ENCODE data around the gene ASPSCR1. TPM values are rescaled to one million over a fixed set of nuclear protein-coding genes. Genes with fewer than 3 reads are reported as not detected.

Gene ASPSCR1
- total and polyA plus RNA-seq, 2 of the 13 experiments (the other 11 are each of a cell fraction or from before 2014, with no cell fraction given), result 274 to 314 TPM

DNA sequence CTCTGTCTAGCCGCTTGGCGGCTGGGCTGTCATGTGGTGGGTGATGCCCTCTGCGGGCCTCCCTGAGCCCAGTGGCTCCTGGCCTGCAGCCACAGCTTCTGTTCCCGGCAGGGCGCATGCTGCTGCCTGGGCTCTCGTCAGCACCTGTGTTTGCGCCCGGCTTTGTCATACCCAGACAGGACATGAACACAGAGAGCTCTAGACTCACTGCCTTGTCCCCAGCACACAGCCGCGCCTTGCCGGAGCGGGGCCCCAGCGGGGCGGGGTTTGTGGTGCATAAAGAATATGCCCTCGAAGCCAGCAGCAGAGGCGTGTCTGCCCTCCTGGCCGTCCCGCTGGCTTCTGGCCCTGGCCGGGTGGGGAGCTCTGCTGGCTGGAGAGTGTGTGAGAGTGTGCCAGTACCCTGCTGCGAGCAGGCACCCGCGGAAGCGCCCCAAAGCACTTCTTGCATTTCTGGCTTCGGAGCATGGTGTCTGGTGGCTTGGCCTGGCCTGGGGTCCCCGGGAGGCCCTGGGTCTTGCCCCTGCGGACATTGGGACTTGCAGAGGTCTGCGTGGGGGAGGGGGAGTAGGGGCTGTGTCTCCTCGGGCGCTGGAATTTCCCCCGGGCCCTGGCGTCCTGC is 14.4 kb downstream of the ASPSCR1 start (continued):
- TF ChIP-seq, protein P1, sequence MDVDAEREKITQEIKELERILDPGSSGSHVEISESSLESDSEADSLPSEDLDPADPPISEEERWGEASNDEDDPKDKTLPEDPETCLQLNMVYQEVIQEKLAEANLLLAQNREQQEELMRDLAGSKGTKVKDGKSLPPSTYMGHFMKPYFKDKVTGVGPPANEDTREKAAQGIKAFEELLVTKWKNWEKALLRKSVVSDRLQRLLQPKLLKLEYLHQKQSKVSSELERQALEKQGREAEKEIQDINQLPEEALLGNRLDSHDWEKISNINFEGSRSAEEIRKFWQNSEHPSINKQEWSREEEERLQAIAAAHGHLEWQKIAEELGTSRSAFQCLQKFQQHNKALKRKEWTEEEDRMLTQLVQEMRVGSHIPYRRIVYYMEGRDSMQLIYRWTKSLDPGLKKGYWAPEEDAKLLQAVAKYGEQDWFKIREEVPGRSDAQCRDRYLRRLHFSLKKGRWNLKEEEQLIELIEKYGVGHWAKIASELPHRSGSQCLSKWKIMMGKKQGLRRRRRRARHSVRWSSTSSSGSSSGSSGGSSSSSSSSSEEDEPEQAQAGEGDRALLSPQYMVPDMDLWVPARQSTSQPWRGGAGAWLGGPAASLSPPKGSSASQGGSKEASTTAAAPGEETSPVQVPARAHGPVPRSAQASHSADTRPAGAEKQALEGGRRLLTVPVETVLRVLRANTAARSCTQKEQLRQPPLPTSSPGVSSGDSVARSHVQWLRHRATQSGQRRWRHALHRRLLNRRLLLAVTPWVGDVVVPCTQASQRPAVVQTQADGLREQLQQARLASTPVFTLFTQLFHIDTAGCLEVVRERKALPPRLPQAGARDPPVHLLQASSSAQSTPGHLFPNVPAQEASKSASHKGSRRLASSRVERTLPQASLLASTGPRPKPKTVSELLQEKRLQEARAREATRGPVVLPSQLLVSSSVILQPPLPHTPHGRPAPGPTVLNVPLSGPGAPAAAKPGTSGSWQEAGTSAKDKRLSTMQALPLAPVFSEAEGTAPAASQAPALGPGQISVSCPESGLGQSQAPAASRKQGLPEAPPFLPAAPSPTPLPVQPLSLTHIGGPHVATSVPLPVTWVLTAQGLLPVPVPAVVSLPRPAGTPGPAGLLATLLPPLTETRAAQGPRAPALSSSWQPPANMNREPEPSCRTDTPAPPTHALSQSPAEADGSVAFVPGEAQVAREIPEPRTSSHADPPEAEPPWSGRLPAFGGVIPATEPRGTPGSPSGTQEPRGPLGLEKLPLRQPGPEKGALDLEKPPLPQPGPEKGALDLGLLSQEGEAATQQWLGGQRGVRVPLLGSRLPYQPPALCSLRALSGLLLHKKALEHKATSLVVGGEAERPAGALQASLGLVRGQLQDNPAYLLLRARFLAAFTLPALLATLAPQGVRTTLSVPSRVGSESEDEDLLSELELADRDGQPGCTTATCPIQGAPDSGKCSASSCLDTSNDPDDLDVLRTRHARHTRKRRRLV (CRISPR knock-in tag; IDR thresholded peaks at IDR 0.05), result peak; percentile 93
- TF ChIP-seq, protein P2, sequence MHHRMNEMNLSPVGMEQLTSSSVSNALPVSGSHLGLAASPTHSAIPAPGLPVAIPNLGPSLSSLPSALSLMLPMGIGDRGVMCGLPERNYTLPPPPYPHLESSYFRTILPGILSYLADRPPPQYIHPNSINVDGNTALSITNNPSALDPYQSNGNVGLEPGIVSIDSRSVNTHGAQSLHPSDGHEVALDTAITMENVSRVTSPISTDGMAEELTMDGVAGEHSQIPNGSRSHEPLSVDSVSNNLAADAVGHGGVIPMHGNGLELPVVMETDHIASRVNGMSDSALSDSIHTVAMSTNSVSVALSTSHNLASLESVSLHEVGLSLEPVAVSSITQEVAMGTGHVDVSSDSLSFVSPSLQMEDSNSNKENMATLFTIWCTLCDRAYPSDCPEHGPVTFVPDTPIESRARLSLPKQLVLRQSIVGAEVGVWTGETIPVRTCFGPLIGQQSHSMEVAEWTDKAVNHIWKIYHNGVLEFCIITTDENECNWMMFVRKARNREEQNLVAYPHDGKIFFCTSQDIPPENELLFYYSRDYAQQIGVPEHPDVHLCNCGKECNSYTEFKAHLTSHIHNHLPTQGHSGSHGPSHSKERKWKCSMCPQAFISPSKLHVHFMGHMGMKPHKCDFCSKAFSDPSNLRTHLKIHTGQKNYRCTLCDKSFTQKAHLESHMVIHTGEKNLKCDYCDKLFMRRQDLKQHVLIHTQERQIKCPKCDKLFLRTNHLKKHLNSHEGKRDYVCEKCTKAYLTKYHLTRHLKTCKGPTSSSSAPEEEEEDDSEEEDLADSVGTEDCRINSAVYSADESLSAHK (CRISPR knock-in tag; IDR thresholded peaks at IDR 0.05; ENCODE audit: borderline replicate concordance), result no peak; the same call in none of the 2 replicates
- peak; percentile 41 for TF ChIP-seq ZFP36L2 (CRISPR knock-in tag; IDR thresholded peaks at IDR 0.05)
- TF ChIP-seq KAT8 (CRISPR knock-in tag; IDR thresholded peaks at IDR 0.05), result peak; percentile 88
- peak; percentile 38; the same call in 1 of the 2 replicates for TF ChIP-seq KAT7 (CRISPR knock-in tag; IDR thresholded peaks at IDR 0.05; ENCODE audit: borderline replicate concordance)
- TF ChIP-seq KDM2A (CRISPR knock-in tag; IDR thresholded peaks at IDR 0.05; ENCODE audit: borderline replicate concordance, low read depth), result peak; percentile 81
- no peak for TF ChIP-seq ZNF772 (CRISPR knock-in tag; IDR thresholded peaks at IDR 0.05)
- TF ChIP-seq, protein P3, sequence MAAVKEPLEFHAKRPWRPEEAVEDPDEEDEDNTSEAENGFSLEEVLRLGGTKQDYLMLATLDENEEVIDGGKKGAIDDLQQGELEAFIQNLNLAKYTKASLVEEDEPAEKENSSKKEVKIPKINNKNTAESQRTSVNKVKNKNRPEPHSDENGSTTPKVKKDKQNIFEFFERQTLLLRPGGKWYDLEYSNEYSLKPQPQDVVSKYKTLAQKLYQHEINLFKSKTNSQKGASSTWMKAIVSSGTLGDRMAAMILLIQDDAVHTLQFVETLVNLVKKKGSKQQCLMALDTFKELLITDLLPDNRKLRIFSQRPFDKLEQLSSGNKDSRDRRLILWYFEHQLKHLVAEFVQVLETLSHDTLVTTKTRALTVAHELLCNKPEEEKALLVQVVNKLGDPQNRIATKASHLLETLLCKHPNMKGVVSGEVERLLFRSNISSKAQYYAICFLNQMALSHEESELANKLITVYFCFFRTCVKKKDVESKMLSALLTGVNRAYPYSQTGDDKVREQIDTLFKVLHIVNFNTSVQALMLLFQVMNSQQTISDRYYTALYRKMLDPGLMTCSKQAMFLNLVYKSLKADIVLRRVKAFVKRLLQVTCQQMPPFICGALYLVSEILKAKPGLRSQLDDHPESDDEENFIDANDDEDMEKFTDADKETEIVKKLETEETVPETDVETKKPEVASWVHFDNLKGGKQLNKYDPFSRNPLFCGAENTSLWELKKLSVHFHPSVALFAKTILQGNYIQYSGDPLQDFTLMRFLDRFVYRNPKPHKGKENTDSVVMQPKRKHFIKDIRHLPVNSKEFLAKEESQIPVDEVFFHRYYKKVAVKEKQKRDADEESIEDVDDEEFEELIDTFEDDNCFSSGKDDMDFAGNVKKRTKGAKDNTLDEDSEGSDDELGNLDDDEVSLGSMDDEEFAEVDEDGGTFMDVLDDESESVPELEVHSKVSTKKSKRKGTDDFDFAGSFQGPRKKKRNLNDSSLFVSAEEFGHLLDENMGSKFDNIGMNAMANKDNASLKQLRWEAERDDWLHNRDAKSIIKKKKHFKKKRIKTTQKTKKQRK (IDR thresholded peaks at IDR 0.05; ENCODE audit: low read length), result no peak
- TF ChIP-seq, protein P4, sequence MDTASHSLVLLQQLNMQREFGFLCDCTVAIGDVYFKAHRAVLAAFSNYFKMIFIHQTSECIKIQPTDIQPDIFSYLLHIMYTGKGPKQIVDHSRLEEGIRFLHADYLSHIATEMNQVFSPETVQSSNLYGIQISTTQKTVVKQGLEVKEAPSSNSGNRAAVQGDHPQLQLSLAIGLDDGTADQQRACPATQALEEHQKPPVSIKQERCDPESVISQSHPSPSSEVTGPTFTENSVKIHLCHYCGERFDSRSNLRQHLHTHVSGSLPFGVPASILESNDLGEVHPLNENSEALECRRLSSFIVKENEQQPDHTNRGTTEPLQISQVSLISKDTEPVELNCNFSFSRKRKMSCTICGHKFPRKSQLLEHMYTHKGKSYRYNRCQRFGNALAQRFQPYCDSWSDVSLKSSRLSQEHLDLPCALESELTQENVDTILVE (CRISPR knock-in tag; IDR thresholded peaks at IDR 0.05), result peak; percentile 74
- peak; percentile 97; the same call in 1 of the 2 replicates for TF ChIP-seq TSC22D2 (CRISPR knock-in tag; IDR thresholded peaks at IDR 0.05; ENCODE audit: borderline replicate concordance)
- TF ChIP-seq NCOA1 (CRISPR knock-in tag; IDR thresholded peaks at IDR 0.05), result peak; percentile 84; the same call in 1 of the 2 replicates
- TF ChIP-seq, protein P5, sequence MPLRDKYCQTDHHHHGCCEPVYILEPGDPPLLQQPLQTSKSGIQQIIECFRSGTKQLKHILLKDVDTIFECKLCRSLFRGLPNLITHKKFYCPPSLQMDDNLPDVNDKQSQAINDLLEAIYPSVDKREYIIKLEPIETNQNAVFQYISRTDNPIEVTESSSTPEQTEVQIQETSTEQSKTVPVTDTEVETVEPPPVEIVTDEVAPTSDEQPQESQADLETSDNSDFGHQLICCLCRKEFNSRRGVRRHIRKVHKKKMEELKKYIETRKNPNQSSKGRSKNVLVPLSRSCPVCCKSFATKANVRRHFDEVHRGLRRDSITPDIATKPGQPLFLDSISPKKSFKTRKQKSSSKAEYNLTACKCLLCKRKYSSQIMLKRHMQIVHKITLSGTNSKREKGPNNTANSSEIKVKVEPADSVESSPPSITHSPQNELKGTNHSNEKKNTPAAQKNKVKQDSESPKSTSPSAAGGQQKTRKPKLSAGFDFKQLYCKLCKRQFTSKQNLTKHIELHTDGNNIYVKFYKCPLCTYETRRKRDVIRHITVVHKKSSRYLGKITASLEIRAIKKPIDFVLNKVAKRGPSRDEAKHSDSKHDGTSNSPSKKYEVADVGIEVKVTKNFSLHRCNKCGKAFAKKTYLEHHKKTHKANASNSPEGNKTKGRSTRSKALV (CRISPR knock-in tag; IDR thresholded peaks at IDR 0.05), result peak; percentile 95
